GM23338 (cell line): ENCODE measurements around the gene EXOC2. TPM values are rescaled to one million over a fixed set of nuclear protein-coding genes. Genes with fewer than 3 reads are reported as not detected.

Experiments used
- ATAC-seq: fragments of 200-7000 bp; cut with Tn5 transposase; 3 replicates; pipeline ENCODE4 v1.9.1; 2020
- DNase-seq: peaks from one replicate; pipeline ENCODE4 v3.0.0-alpha.2; 2015; ENCODE audit warnings: low spot score
- H2AFZ ChIP-seq: fragments of 200-600 bp; sonication (generic); 2 replicates; pipeline ENCODE4 v1.8.0; 2016; ENCODE audit warnings: antibody characterized with exemption, mild to moderate bottlenecking, moderate library complexity
- H3F3A ChIP-seq: fragments of 200-600 bp; sonication (generic); replicated peaks from 2 replicates; pipeline ENCODE4 v1.8.0; 2017; ENCODE audit warnings: antibody characterized with exemption, mixed run types, low read depth
- H3K27ac ChIP-seq: fragments of 200-600 bp; sonication (generic); 2 replicates; pipeline ENCODE4 v1.6.1; 2016; ENCODE audit warnings: low read depth
- H3K27me3 ChIP-seq: fragments of 200-600 bp; sonication (generic); 2 replicates; pipeline ENCODE4 v1.8.0; 2016; ENCODE audit warnings: mild to moderate bottlenecking, mixed run types, moderate library complexity; ENCODE audit not compliant: insufficient read depth
- H3K36me3 ChIP-seq: fragments of 200-600 bp; sonication (generic); 2 replicates; pipeline ENCODE4 v1.8.0; 2016; ENCODE audit warnings: mild to moderate bottlenecking; ENCODE audit not compliant: insufficient read depth
- H3K4me1 ChIP-seq: fragments of 200-600 bp; sonication (generic); 2 replicates; pipeline ENCODE4 v1.8.0; 2016; ENCODE audit warnings: mild to moderate bottlenecking, moderate library complexity; ENCODE audit not compliant: insufficient read depth
- H3K4me2 ChIP-seq: fragments of 200-600 bp; sonication (generic); 2 replicates; pipeline ENCODE4 v1.7.1; 2017; ENCODE audit warnings: mixed run types
- H3K4me3 ChIP-seq: fragments of 200-600 bp; sonication (generic); 2 replicates; pipeline ENCODE4 v1.6.1; 2016; ENCODE audit warnings: mixed run types
- H3K79me2 ChIP-seq: fragments of 200-600 bp; sonication (generic); replicated peaks from 2 replicates; pipeline ENCODE4 v1.8.0; 2017; ENCODE audit warnings: mild to moderate bottlenecking; ENCODE audit not compliant: insufficient read depth
- H3K9me2 ChIP-seq: fragments of 200-600 bp; sonication (generic); 2 replicates; pipeline ENCODE4 v1.8.0; 2017; ENCODE audit not compliant: insufficient read depth
- H4K20me1 ChIP-seq: fragments of 200-600 bp; sonication (generic); replicated peaks from 2 replicates; pipeline ENCODE4 v1.8.0; 2017; ENCODE audit warnings: mild to moderate bottlenecking; ENCODE audit not compliant: insufficient read depth
- H3K27ac Mint-ChIP-seq: 2 replicates; pipeline ENCODE4 v1.8.0; 2020; ENCODE audit warnings: inconsistent platforms, mild to moderate bottlenecking, moderate library complexity, mixed read lengths
- H3K27me3 Mint-ChIP-seq: 3 replicates; pipeline ENCODE4 v1.8.0; 2022; ENCODE audit warnings: low read depth, mild to moderate bottlenecking, moderate library complexity, mixed read lengths, inconsistent platforms; ENCODE audit not compliant: insufficient read depth, poor library complexity
- H3K36me3 Mint-ChIP-seq: 3 replicates; pipeline ENCODE4 v1.8.0; 2021; ENCODE audit warnings: low read depth, mild to moderate bottlenecking, inconsistent platforms, moderate library complexity, mixed read lengths
- H3K4me1 Mint-ChIP-seq: 3 replicates; pipeline ENCODE4 v1.8.0; 2020; ENCODE audit warnings: mild to moderate bottlenecking, inconsistent platforms, mixed read lengths
- H3K4me3 Mint-ChIP-seq: 3 replicates; pipeline ENCODE4 v1.8.0; 2021; ENCODE audit warnings: moderate library complexity, mild to moderate bottlenecking, inconsistent platforms, mixed read lengths
- H3K9me3 Mint-ChIP-seq: 3 replicates; pipeline ENCODE4 v1.8.0; 2020; ENCODE audit warnings: moderate library complexity, mild to moderate bottlenecking, inconsistent platforms, mixed read lengths
- CREB1 ChIP-seq: fragments of 250-450 bp; sonication (Bioruptor Pico); IDR thresholded peaks from 2 replicates; pipeline ENCODE4 v1.5.0; 2020; ENCODE audit warnings: low read depth, mild to moderate bottlenecking, moderate library complexity
- CTCF ChIP-seq, 2 experiments: fragments of 200-600 bp in 1 of 2; sonication (generic) in 1 of 2; conservative IDR thresholded peaks; 2 replicates each; pipeline versions ENCODE4 v1.5.1 to v1.6.1; 2016 to 2017; ENCODE audit warnings: antibody characterized with exemption in 2 of 2, low read depth in 2 of 2, mild to moderate bottlenecking in 2 of 2, moderate library complexity in 1 of 2
- ETS1 ChIP-seq: IDR thresholded peaks from 2 replicates; pipeline ENCODE4 v1.6.1; 2016; ENCODE audit warnings: antibody characterized with exemption
- EZH2 ChIP-seq: fragments of 200-600 bp; sonication (generic); IDR thresholded peaks from one replicate; pipeline ENCODE4 v1.8.0; 2017; ENCODE audit warnings: antibody characterized with exemption, mild to moderate bottlenecking, low read depth; ENCODE audit not compliant: unreplicated experiment
- EZH2phosphoT487 ChIP-seq: fragments of 200-600 bp; sonication (generic); IDR thresholded peaks from one replicate; pipeline ENCODE4 v1.8.1; 2018; ENCODE audit warnings: antibody characterized with exemption; ENCODE audit not compliant: unreplicated experiment
- JUNB ChIP-seq: IDR thresholded peaks from one replicate; pipeline ENCODE4 v1.6.1; 2016; ENCODE audit warnings: antibody characterized with exemption; ENCODE audit not compliant: unreplicated experiment
- NANOG ChIP-seq: IDR thresholded peaks from 2 replicates; pipeline ENCODE4 v1.6.1; 2016; ENCODE audit warnings: antibody characterized with exemption, borderline replicate concordance
- POLR2AphosphoS5 ChIP-seq: IDR thresholded peaks from 2 replicates; pipeline ENCODE4 v1.6.1; 2016; ENCODE audit warnings: antibody characterized with exemption, low read depth
- REST ChIP-seq: IDR thresholded peaks from one replicate; pipeline ENCODE4 v1.6.1; 2018; ENCODE audit warnings: antibody characterized with exemption; ENCODE audit not compliant: unreplicated experiment
- STAT1 ChIP-seq: IDR thresholded peaks from one replicate; pipeline ENCODE4 v1.6.1; 2016; ENCODE audit warnings: antibody characterized with exemption; ENCODE audit not compliant: unreplicated experiment
- ZNF114 ChIP-seq: fragments of 250-450 bp; sonication (Bioruptor Pico); IDR thresholded peaks from 2 replicates; pipeline ENCODE4 v1.5.0; 2020; ENCODE audit warnings: mild to moderate bottlenecking, moderate library complexity
- ZNF331 ChIP-seq: fragments of 250-450 bp; sonication (Bioruptor Pico); IDR thresholded peaks from 2 replicates; pipeline ENCODE4 v1.5.0; 2020; ENCODE audit warnings: low read depth, mild to moderate bottlenecking, moderate library complexity
- ZNF462 ChIP-seq: fragments of 250-450 bp; sonication (Bioruptor Pico); IDR thresholded peaks from 2 replicates; pipeline ENCODE4 v1.5.0; 2020; ENCODE audit warnings: mild to moderate bottlenecking, moderate library complexity
- polyA plus RNA-seq: library from polyadenylated mRNA; unstranded; fragments of >200 nt; fragmentation: Nextera tagmentation; extraction: Ambion mirVana; gene quantifications from 2 replicates; pipeline ENCODE4 v1.2.1, GENCODE V29; 2016
- total RNA-seq: library from RNA; depleted of rRNA; stranded (reverse); fragments of >200 nt; shearing (Covaris generic); gene quantifications from 2 replicates; pipeline ENCODE4 v1.2.3, GENCODE V29; 2014

Gene EXOC2
- total and polyA plus RNA-seq, 2 experiments from 2014 or later, result 28.7 to 93.6 TPM

- H3K4me2 ChIP-seq, result no peak overlapping the region
- H2AFZ ChIP-seq, result no peak overlapping the region
- no peak overlapping the region for H3K27ac ChIP-seq
- H3K4me1 ChIP-seq, result peaks cover 15% of the 10 kb centered on the region
- H3K36me3 ChIP-seq, result no peaks in the 10 kb centered on the region
- H3K9me2 ChIP-seq, result no peaks in the 10 kb centered on the region
- no peaks in the 10 kb centered on the region for H3K79me2 ChIP-seq
- Mint-ChIP-seq H3K4me1 (peaks cover 15% of the 10 kb centered on the region), H3K27me3 (no peaks in the 10 kb centered on the region), H3K4me3 (no peak overlapping the region), H3K36me3 (0 out of 3 replicates have a peak, but pooled peaks cover 4% of the 10 kb centered on the region), H3K9me3 (no peaks in the 10 kb centered on the region), H3K27ac (no peak overlapping the region)
- no peaks in the 10 kb centered on the region for H3K27me3 ChIP-seq
- TF ChIP-seq NANOG, result no peak
- no peak for TF ChIP-seq ZNF462 (CRISPR knock-in tag)
- no peak for TF ChIP-seq ZNF331
- TF ChIP-seq JUNB, result no peak
- no peak for TF ChIP-seq REST
- no peak for TF ChIP-seq ZNF114 (CRISPR knock-in tag)
- no peak for TF ChIP-seq STAT1
- TF ChIP-seq EZH2phosphoT487, result no peak
- no peak for TF ChIP-seq CTCF (conservative IDR thresholded peaks at IDR 0.05; ENCODE audit: low read depth in 2 of 2)
- TF ChIP-seq EZH2, result no peak
- TF ChIP-seq ETS1, result no peak
- no peak for TF ChIP-seq CREB1 (CRISPR knock-in tag)
- no peak for TF ChIP-seq POLR2AphosphoS5
- H4K20me1 ChIP-seq, result peaks cover 7% of the 10 kb centered on the region; the same call in 1 of the 2 replicates
- ATAC-seq (peak; percentile 40; the same call in 2 of the 3 replicates), DNase-seq (no peak)
- no peaks in the 10 kb centered on the region for H3F3A ChIP-seq
- H3K4me3 ChIP-seq, result no peak overlapping the region
Measured at GRCh38 chr6:505374-505773, 187.6 kb downstream of the EXOC2 start.
